TTC549 (cell line): Measurements from ENCODE around the gene ACER3.
"Not testable (repeated sequence)": the region's sequence is repeated elsewhere in the genome, so short reads cannot be mapped to it uniquely, and the experiment has no call there.

Experiments used
- FAIRE-seq: peaks from 2 replicates; lab custom pipeline; 2012; peaks lifted over from hg19 to GRCh38; lab: Jason Lieb, UNC

Gene ACER3

DNA sequence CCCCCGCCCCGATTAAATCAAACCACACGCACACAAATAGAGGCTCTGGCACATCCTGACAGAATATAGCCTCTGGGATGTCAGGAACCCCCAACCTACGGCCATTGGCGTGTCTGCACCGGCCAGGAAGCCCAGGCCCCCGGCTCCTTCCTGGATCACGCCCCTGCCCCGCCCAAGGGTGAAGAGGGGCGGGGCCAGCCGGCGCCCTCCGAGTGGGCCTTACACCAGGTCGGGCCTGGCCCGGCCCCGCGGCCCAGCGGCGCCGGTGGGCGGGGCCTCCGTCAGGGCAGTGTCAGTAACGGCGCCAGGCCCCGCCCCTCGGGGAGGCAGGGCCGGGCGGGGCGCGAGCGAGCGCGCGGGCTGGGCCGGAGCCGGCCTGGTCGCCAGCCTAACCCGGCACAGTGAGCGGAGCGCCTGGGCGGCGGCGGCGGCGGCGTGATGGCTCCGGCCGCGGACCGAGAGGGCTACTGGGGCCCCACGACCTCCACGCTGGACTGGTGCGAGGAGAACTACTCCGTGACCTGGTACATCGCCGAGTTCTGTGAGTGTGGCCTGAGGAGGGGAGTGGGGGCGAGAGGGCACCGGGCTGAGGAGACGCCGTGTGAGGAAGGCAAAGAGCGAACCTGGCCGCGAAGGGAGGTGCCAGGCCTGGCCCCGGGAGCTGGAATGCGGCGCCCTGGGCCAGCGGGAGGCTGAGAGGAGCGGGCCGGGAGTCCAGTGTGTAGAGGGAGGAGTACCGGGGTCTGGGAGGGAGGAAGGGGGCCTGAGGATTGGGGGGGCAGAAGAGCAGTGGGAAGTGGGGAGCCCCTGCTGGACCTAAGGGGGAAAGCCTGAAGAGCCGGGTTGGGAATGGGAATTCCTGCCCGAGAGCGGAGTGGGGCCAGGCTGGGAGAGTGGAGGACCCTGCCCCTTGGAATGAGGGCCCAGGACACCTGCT, at the start of gene ACER3:
ACER3 (plus strand) TSS at position 380 of the 937 bp plus-strand sequence; CDS start at position 439, 59 bp downstream.
- no peak for FAIRE-seq

GRCh38 chr11:76811259-76811658, 49.5 kb upstream of the ACER3 start:
- no peak for FAIRE-seq

GRCh38 chr11:76814414-76814813, 46.3 kb upstream of the ACER3 start:
- no peak for FAIRE-seq

- not testable (repeated sequence) for FAIRE-seq
Measured at GRCh38 chr11:76815678-76816077, 45.0 kb upstream of the ACER3 start.

DNA sequence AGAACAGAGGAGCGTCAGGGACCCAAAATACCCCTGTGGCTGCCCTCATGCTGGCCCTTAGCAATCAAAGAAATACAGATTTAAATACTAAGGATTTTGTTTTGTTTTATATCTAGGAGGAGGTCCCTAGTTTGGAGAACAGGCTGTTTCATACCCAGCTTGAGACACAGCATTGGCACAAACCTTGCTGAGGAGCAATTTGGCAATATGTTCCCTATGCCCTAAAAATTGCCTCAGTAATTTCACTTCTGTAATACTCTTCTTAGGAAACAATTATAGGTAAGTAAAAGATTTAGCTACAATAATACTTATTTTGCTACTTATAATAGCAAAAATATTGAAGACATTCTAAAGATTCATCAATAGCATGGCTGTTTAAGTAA, 40.5 kb upstream of the ACER3 start:
- FAIRE-seq = no peak

GRCh38 chr11:76821396-76821795, 39.3 kb upstream of the ACER3 start:
- not testable (repeated sequence) for FAIRE-seq

DNA sequence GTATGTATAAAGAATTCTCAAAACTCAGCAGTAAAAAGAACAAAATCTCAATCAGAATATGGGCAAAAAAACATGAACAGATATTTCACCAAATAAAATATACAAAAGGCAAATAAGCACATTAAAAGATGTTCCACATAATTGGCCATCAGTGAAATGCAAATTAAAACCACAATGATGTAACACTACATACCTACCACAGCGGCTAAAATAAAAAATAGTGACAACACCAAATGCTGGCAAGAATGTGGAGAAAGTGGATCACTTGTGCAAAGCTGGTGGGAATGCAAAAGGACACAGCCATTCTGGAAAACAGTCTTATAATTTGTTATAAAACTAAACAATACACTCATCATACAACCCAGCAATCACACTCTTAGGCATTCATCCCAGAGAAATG, 38.3 kb upstream of the ACER3 start:
- no peak for FAIRE-seq

DNA sequence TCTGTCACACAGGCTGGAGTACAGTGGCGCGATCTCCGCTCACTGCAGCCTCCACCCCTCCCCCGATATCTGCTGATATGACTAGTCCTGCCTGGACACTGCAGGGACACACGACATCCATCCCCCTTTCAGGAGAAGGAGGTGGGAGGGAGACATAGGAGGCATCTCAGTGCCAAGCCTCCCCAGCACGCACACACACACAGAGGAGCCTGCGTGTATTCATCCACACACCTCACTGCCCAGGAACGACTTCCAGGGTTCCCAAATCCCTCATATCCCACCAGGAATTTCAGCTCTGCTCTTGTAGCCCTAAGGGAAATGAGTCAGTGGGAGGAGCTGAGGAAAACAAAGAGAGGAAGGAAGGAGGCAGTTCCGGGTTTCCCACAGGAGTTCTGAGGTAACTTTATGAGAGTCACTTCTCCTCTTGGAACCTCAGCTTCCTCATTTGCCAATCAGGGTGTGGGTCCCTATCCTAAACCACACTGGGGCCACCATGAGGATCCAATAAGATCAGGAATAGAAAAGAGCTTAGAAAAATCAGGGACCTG, 37.2 kb upstream of the ACER3 start:
- FAIRE-seq = no peak

DNA sequence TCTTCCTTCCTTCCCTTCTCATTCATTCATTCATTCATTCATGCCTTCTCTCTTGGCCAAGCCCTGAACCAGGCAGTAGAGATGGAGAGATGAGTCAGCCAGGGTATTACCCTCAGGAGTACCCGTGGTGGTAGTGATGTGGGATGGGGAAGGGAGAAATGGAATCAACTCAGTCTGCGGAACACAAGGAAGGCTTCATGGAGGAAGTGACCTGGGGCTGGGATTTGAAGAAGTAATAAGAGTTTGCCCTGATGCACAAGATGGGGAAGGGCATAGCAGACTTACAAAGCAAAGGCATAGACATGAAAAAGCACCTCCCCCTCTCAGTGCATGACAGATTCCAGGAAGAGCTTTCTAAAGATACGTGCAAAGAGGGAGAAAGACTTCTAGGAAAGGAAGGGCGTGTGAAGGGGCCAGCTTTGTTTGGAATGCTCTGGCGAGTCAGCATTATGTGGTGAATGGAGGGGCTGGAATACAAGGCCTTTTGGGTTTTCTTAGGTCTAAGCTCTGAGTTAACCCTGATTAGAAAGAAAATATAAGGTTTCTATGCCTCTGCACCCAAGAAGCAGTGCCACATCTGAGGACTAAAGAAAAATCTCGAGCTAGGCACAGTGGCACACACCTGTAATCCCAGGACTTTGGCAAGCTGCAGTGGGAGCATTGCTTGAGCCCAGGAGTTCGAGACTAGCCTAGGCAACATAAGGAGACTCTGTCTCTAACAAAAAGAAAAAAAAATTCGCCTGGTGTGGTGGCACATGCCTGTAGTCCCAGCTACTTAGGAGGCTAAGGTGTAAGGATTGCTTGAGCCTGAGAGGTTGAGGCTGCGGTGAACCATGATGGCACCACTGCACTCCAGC, 36.4 kb upstream of the ACER3 start:
- FAIRE-seq = no peak

GRCh38 chr11:76824980-76825725, 35.6 kb upstream of the ACER3 start:
- FAIRE-seq = no peak

DNA sequence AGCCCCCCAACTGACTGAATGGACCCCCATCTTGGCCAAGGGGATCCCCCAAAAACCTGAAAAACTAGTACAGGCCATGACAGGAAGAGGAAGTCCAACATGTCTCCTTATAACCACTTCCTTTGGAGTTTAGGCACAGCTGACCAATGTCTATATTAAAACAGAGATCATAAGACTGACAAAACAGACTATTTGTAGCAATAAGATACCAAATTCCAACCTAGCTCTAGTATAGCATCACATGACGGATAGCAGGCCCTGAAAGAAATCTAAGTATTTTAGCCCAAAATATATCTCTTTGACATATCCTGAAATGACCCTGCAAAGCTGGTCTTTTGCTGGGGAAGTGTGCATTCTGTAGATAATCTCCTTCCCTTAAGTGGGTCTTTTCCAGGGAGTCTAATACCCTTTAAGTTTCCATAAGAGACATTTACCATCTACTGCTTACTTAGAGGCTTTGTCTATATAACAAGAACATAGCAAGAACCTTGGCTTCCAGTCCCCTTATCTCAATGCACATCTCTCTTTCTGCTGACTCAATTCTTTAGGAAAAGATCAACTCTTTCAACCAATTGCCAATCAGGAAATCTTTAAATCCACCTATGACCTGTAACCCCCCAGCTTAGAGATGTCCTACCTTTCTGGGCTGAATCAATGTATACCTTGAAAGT, 34.9 kb upstream of the ACER3 start:
- no peak for FAIRE-seq

GRCh38 chr11:76826508-76826907, 34.2 kb upstream of the ACER3 start:
- not testable (repeated sequence) for FAIRE-seq

DNA sequence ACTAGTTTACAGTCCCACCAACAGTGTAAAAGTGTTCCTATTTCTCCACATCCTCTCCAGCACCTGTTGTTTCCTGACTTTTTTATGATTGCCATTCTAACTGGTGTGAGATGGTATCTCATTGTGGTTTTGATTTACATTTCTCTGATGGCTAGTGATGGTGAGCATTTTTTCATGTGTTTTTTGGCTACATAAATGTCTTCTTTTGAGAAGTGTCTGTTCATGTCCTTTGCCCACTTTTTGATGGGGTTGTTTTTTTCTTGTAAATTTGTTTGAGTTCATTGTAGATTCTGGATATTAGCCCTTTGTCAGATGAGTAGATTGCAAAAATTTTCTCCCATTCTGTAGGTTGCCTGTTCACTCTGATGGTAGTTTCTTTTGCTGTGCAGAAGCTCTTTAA, 33.7 kb upstream of the ACER3 start:
- FAIRE-seq = not testable (repeated sequence)

DNA sequence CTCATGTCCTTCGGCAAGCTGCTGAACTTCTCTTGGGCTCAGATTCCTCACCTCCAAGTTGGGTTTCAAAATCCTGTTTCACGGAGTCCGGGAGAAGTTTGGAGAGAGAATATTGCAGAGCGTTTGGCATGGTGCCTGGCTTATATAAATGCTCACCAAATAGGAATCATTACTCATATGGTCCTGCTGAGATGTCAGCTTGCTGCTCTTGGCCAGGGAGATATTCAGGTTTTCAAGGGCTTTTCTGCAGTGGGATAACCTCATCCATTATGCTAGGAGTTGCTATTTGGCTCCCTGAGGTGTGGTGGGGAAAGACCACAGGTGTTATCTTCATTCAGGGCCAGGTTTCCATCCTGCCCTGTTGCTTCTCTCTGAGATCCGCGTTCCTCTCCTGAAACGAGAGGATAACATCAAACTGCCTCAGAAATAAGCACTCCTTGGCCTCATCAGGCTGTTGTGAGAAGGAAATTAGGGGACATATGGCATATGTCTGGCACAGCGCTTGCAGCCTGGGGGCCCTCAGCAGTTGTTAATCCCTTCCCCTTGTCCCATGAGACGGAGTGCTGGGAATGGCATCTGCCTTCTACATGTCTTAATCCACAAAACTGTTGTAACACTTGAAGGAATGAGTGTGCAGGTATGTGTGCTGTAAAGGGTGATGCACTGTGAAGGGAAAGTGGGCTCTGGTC, 29.9 kb upstream of the ACER3 start:
- FAIRE-seq = no peak

DNA sequence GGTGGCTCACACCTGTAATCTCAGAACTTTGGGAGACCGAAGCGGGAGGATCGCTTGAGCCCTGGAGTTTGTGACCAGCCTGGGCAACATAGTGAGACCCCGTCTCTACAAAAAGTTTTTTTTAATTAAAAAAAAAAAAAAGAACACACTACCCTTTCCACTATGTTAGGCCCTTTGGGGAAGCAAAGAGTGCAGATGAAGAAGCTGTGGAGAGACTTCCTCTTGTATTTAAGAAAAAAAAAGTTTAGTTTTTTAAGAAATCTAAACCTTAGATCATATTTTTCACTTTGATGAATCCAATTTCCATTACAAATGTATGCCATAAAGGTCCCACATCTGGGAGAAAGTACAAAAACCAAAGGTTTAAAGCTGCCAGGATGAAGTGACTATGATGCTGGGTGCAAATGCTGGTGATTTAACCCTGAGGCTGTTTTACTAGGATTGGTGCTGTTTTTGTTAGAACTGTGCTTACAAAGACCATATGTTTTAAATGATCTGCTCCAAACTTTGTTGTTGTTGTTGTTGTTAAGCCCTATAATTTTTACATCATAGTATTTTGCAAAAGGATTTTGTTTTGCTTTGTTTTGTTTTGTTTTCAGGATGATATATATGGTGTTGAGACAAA, 28.9 kb upstream of the ACER3 start:
- FAIRE-seq = no peak

DNA sequence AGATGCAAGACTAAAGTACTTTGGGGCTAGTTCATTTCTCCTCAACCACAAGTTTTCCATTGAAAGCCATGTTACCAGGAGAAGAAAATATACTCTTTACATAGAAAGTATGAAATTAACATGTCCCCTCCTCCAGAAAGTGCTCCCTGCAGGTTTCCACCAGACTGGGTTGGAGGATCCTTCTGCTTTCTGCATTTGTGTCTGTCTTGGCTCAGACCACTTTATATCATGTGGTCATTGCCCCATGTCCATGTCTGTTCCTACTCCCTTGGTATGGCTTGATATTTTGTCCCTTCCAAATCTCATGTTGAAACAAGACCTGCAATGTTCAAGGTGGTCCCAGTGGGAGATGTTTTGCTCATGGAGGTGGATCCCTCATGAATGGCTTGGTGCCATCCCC, 28.4 kb upstream of the ACER3 start:
- FAIRE-seq = no peak

GRCh38 chr11:76834151-76834550, 26.6 kb upstream of the ACER3 start:
- no peak for FAIRE-seq

DNA sequence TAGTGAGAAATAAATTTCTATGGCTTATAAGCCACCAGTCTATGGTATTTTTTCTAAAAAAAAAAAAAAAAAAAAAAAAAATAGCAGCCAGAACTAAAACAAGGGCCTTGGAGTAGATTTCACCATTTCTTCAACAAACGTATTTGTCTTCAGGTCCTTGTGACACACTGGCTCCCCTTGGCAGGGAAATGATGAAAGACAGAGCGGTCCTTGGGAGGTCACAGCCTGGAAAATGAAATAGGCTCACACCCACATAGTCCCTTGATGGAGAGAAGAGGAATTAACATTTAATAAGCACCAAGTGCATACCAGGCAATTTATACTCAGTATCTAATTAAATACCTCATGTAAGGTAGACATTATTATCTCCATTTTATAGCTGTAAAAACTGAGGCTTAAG, 25.7 kb upstream of the ACER3 start:
- FAIRE-seq = no peak

DNA sequence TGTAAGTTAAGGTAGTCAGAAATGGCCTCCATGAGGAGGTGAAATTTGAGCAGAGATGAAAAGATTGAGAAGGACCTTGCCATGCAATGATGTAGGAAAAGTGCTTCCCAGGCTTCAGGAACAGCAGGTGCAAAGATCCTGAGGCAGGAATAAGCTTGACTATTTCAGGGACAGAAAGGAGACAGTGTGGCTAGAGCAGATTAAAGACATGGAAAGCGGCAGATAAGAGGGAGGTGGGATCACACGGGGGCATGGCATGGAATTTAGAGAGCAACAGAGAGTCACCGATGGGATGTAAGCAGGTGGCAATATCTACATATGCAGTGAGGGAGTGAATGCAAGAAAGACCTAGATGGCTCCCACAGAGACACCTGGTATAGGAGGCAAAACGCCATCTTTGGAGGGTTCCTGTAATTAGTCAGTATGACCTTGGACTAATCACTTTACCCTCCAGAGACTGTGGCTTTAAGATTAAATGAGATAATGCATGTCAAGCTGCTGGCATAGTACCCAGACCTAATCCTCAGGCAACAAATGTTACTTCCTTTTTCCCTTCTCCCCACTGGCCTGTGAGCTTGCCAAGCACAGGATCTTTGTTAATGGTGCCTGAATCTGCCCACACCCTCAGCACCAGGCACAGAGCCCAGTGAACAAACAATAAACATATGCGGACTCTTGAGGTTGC, 24.6 kb upstream of the ACER3 start:
- no peak for FAIRE-seq
